GM18861 (cell line): ENCODE data around the gene MTARC1.

ENCODE experiments used
- ATAC-seq: cut with Tn5 transposase; IDR thresholded peaks from one replicate; pipeline ENCODE4 v1.9.1; 2021; ENCODE audit not compliant: unreplicated experiment

Gene MTARC1

GRCh38 chr1:220786337-220787068 lies at the start of gene MTARC1:
Gene MTARC1 (plus strand): TSS chr1:220786913. CDS start chr1:220786945, 32 bp downstream.
- peak; percentile 65 for ATAC-seq

- no peak for ATAC-seq
Observed at GRCh38 chr1:220741349-220741748, 45.4 kb upstream of the MTARC1 start.

GRCh38 chr1:220741825-220742224 lies 44.9 kb upstream of the MTARC1 start:
- ATAC-seq, result no peak

DNA sequence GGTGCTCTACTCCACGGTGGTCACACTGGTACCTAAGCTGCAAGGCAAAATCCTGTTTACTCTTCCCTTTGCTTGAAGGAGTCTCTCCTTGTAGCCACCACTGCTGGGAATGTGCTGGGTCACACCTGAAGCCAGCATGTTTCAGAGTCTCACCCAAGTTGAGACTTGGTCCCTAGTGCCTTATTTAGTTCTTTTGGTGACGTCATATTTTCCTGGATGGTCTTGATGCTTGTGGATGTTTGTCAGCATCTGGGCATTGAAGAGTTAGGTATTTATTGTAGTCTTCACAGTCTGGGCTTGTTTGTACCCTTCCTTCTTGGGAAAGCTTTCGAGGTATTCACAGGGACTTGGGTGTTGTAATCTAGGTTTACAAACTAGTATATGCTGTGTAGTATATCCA lies 44.2 kb upstream of the MTARC1 start:
- no peak for ATAC-seq

GRCh38 chr1:220746851-220747250 lies 39.9 kb upstream of the MTARC1 start:
- no peak for ATAC-seq

DNA sequence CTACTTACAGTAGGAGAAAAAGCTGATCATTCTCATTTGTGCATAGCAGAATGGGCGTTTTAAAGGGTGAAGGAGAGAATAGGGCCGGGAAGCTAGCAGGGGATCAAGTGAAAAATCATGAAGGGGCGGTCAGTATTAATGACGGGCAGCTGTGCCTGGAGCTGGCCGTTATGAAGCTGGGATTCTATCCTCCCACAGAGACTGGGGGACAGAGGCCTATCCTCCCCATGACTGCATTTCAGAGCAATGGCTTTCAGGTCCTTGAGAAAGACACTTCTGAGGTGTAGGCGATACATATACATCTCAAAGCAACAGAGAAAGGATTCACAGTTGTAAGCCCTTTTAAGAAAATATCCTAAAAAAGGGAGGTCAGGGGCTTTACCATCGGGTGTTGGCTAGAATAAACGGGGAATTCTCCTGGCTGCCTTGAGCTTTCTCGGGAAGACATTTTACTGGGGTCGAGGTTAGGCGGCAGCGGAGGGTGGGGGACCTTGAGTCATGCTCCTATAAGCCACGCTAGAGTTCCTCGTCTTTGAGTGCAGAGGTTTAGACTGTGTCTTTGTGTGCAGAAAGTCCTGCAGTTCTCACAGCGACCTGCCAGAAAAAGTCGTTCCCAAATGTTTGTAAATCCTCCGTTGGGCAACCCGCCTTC lies 39.1 kb upstream of the MTARC1 start:
- no peak for ATAC-seq

GRCh38 chr1:220748089-220748934 lies 38.4 kb upstream of the MTARC1 start, which contains the start of gene MTARC2:
Gene MTARC2 (plus strand): TSS chr1:220748322. CDS start chr1:220748532, 210 bp downstream.
- ATAC-seq, result peak; percentile 93

DNA sequence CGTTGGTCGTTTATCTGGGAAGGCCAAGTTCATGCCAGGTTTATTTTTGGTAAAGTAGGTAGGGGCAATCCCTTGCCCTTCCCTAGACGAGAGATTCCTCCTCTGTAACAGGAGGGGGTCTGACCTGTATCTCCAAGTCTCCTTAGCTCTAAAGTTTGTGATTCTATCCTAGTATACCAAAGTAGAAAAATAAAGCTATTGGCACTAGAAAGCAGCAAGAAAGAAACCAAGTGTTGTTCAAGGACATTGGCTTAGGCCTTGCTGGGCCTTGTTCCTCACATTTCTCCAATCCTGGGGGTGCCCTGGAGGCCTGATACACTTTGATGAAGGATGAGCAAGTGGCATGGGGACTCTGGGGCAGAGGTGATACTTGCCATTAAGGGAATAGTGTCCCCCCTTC lies 37.8 kb upstream of the MTARC1 start:
- ATAC-seq, result no peak

GRCh38 chr1:220750131-220750515 lies 36.6 kb upstream of the MTARC1 start:
- no peak for ATAC-seq

- no peak for ATAC-seq
Observed at GRCh38 chr1:220751111-220751510, 35.6 kb upstream of the MTARC1 start.

DNA sequence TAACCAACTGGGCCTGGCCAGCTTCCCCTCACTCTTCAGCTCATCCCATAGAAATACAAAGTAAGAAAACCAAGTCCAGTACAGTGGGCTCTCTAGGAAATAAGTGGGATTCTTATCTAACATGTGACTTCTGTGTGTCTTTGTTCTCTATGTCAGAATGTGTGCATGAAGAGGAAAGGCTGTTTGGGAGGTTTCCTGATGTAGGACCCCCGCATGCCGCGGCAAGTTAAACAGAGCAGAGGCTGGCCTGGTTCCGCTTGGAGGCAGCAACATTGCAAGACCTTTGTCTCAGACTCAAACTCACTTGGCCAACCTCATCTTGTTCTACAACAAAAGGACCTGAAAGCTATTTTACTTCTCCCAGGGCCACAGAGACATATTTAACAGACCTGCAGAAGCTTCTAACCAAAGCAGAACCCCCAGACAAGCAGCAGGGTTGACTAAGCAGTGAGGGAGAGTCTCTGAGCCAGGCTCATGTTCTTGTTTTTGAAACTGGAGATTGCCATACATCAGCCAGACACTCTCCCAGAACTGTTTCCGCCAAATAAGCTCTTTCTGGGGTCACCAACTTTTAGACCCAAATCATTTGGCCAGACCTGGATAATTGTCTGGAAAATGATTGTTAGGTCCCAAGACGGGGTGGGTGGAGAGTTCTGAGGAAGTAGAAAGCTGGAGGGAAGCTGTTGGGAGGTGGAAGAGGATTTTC lies 32.3 kb upstream of the MTARC1 start:
- no peak for ATAC-seq

GRCh38 chr1:220754918-220755295 lies 31.8 kb upstream of the MTARC1 start:
- no peak for ATAC-seq

- ATAC-seq, result no peak
Observed at GRCh38 chr1:220755309-220755708, 31.4 kb upstream of the MTARC1 start.

DNA sequence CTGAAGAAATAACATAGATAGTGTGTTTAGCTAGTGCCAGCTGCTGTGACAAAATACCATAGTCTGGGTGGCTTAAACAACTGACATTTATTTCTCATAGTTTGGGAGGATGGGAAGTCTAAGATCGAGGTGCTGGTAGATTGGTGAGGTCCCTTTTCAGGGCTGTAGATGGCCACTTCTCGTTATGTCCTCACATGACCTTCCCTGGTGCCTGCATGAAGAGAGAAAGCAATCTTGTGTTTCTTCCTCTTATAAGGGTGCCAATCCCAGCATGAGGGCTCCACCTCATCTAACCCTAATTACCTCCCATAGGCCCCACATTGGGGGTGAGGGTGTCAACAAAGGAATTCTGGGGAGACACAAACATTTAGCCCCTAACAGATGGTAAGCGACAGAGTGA lies 29.3 kb upstream of the MTARC1 start:
- ATAC-seq, result no peak

GRCh38 chr1:220759147-220759546 lies 27.6 kb upstream of the MTARC1 start:
- no peak for ATAC-seq

- no peak for ATAC-seq
Observed at GRCh38 chr1:220761688-220762427, 24.9 kb upstream of the MTARC1 start.

- no peak for ATAC-seq
Observed at GRCh38 chr1:220764757-220765156, 22.0 kb upstream of the MTARC1 start.

GRCh38 chr1:220767312-220768125 lies 19.2 kb upstream of the MTARC1 start:
- no peak for ATAC-seq

- no peak for ATAC-seq
Observed at GRCh38 chr1:220768126-220768601, 18.5 kb upstream of the MTARC1 start.
